ENCODE data around the gene UBAP2. TPM values are rescaled to one million over a fixed set of nuclear protein-coding genes. Genes with fewer than 3 reads are reported as not detected.
"Not testable (repeated sequence)": the region's sequence is repeated elsewhere in the genome, so short reads cannot be mapped to it uniquely, and the experiment has no call there.

UBAP2 gene
- total RNA-seq, 1 donor from 2014 or later, result 15.8 TPM

DNA sequence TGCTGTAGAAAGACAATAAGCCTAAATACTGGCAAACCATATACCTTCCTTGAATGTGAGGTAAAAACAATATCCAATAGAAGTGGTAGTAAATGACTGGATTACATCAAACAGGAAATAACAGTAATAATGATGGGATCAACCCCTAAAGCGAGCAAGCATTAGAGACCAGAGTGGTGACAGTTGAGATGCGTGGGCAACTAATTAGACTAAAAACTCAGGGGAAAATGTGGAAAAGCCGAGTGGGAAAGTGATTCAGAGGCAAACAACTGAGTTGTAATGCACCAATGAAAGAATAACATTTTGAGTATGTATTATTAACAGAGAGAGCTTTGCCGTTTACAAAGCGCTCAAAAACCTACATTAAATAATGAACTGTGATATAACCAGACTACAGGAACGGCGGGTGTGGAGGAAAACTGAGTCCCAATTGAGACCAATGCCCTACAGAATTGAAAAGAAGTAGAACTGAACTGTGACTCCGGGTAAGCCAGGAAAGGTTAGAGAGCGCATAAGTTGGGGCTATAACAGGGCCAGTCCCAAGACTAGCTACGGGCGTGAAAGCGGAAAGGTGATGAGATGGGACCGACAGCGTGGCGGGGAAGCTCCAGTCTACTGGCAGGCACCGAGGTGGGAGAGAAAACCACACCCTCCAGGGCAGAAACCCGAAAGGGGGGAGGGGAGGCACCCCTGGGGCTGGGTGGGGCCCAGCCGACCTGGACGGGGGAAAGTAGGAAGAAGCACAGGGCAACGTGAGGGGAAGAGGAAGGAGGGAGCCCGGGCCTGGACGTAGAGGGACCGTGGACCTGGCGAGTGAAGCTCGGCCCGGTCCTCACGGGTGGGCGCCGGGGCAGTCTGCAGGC, 592 bp downstream of the UBAP2 start:
- TF ChIP-seq, protein P1, sequence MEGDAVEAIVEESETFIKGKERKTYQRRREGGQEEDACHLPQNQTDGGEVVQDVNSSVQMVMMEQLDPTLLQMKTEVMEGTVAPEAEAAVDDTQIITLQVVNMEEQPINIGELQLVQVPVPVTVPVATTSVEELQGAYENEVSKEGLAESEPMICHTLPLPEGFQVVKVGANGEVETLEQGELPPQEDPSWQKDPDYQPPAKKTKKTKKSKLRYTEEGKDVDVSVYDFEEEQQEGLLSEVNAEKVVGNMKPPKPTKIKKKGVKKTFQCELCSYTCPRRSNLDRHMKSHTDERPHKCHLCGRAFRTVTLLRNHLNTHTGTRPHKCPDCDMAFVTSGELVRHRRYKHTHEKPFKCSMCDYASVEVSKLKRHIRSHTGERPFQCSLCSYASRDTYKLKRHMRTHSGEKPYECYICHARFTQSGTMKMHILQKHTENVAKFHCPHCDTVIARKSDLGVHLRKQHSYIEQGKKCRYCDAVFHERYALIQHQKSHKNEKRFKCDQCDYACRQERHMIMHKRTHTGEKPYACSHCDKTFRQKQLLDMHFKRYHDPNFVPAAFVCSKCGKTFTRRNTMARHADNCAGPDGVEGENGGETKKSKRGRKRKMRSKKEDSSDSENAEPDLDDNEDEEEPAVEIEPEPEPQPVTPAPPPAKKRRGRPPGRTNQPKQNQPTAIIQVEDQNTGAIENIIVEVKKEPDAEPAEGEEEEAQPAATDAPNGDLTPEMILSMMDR (IDR thresholded peaks at IDR 0.05), result no peak
- peak overlapping the region; percentile 95 to 98 for H3K4me3 ChIP-seq
- no peaks in the 10 kb centered on the region for H3K36me3 ChIP-seq
- H3K27me3 ChIP-seq, result no peaks in the 10 kb centered on the region
- DNase-seq (ENCODE audit: low spot score in 2 of 2), result peak; percentile 14 to 62
- intact Hi-C loops (cut with DNase I), result loop anchor here (2.0 to 10.0 kb wide), 8 partner anchors 25 to 1114 kb away; partner anchors contain the start of genes DNAI1, FAM219A, KIF24 and NUDT2
- no peaks in the 10 kb centered on the region for H3K9me3 ChIP-seq
- H3K27ac ChIP-seq, result peak overlapping the region; percentile 85 to 95
- H3K4me1 ChIP-seq, result peaks cover 6 to 9% of the 10 kb centered on the region in 2 donors

DNA sequence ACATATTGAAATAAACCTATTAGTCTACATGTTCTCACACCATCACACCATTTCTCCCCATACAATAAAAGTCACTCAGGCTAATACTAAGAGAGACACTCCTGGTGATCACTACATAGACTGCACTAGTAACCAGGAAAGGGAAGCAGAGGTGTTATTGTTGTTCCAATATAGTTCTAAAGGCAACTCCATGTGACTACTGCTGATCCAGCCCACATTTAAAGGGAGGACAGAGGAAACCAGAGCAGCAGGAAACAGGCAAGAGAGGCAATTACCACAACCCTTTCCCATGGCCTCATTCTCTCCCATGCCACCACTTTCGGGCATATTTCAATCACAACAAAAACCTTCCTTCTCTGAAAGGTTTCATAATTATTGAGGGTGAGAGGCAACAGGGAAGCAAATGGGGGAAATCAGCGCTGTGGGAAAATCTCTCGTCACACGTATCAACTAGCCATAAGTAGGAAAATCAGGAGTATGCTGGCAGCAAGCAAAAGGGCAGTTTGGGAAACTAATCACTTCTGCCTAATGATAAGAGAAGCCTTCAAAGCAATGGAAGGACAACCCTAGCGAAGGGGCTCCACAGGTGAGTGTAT, 1.8 kb downstream of the UBAP2 start:
- intact Hi-C loops (cut with DNase I), result loop anchor here (5.0 to 10.0 kb wide), 4 partner anchors 232 to 1115 kb away; partner anchors contain the start of genes DNAI1, FAM219A, UBE2R2 and UNC13B
- Histone ChIP-seq H3K36me3 (no peaks in the 10 kb centered on the region), H3K27me3 (no peaks in the 10 kb centered on the region), H3K4me1 (peaks cover 6 to 9% of the 10 kb centered on the region in 2 donors), H3K27ac (no peak overlapping the region), H3K9me3 (no peaks in the 10 kb centered on the region), H3K4me3 (peak overlapping the region in 1 of 2 donors; percentile 95)
- DNase-seq (ENCODE audit: low spot score in 2 of 2), result peak in 1 of 2 donors; percentile 9
- TF ChIP-seq, protein P1 (IDR thresholded peaks at IDR 0.05), result no peak

DNA sequence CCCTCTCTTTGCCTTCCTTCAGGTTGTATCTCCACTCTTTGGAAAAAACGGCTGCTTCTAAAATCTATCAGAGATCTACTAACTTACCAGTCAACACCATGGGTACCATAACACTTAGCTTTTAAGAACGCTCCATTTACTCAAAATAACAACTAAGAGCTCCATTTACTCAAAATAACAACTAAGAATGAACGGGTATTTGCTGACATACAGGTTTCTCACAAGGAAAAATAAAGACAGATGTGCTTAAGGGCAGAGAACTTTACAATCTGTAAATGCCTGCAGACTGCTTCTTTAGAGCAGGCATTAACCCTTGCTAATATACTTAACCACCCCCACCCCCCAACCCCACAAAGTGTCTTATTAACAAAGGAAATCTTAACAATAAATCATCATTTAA, 2.8 kb downstream of the UBAP2 start:
- no peak for DNase-seq (ENCODE audit: low spot score in 2 of 2)
- intact Hi-C loops (cut with DNase I), result loop anchor here (5.0 to 10.0 kb wide), 4 partner anchors 231 to 1116 kb away; partner anchors contain the start of genes DNAI1, FAM219A, UBE2R2 and UNC13B
- H3K9me3 ChIP-seq, result no peaks in the 10 kb centered on the region
- H3K27me3 ChIP-seq, result no peaks in the 10 kb centered on the region
- H3K4me3 ChIP-seq, result no peak overlapping the region
- no peaks in the 10 kb centered on the region for H3K36me3 ChIP-seq
- H3K4me1 ChIP-seq, result peaks cover 6 to 9% of the 10 kb centered on the region in 2 donors
- TF ChIP-seq, protein P1 (IDR thresholded peaks at IDR 0.05), result no peak
- no peak overlapping the region for H3K27ac ChIP-seq

DNA sequence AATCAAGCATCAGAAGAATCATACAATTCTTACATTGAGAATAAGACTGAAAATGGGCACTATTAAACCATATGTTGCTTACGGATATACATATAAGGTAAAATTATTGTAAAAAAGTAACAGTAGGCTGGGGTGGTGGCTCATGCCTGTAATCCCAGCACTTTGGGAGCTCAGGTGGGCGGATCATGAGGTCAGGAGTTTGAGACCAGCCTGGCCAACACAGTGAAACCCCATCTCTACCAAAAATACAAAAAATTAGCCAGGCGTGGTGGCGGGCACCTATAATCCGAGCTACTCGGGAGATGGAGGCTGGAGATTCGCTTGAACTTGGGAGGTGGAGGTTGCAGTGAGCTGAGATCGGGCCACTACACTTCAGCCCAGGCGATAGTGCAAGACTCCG, 6.6 kb downstream of the UBAP2 start:
- not testable (repeated sequence) for DNase-seq (ENCODE audit: low spot score in 2 of 2); H3K36me3 ChIP-seq; H3K9me3 ChIP-seq; H3K27me3 ChIP-seq; H3K4me1 ChIP-seq; H3K27ac ChIP-seq; H3K4me3 ChIP-seq
- intact Hi-C loops (cut with DNase I), result loop anchor here (10.0 kb wide), 2 partner anchors 227 to 953 kb away; partner anchors contain the start of gene UBE2R2

DNA sequence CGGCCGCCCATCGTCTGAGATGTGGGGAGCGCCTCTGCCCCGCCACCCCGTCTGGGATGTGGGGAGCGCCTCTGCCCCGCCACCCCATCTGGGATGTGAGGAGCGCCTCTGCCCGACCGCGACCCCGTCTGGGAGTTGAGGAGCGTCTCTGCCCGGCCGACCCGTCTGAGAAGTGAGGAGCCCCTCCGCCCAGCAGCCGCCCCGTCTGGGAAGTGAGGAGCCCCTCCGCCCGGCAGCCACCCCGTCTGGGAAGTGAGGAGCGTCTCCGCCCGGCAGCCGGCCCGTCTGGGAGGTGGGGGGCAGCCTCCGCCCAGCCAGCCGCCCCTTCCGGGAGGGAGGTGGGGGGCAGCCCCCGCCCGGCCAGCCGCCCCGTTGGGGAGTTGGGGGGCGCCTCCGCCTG, 9.8 kb downstream of the UBAP2 start:
- H3K36me3 ChIP-seq; H3K27ac ChIP-seq; H3K27me3 ChIP-seq; H3K4me3 ChIP-seq; H3K9me3 ChIP-seq; intact Hi-C loops (cut with DNase I); H3K4me1 ChIP-seq: not testable (repeated sequence)
- DNase-seq (ENCODE audit: low spot score in 2 of 2), result peak in 1 of 2 donors; percentile 45

DNA sequence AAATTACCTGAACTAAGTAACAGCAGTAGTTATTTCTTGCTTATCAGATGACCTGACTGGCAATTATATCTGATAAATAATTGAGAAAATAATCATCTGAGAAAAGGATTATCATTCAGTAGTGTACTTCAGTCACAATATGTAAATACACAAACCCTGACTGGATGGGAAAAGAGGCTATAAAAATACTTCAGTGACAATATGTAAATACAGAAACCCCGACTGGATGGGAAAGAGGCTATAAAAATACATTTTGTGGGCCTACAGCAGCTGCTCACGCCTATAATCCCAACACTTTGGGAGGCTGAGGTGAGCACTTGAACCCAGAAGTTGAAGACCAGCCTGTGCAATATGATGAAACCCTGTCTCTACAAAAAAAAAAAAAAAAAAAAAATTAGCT, 11.1 kb downstream of the UBAP2 start:
- Histone ChIP-seq H3K9me3 (no peaks in the 10 kb centered on the region), H3K4me3 (no peak overlapping the region), H3K4me1 (no peaks in the 10 kb centered on the region), H3K36me3 (no peaks in the 10 kb centered on the region), H3K27ac (no peak overlapping the region), H3K27me3 (no peaks in the 10 kb centered on the region)
- TF ChIP-seq, protein P1 (IDR thresholded peaks at IDR 0.05), result no peak
- peak in 1 of 2 donors; percentile 7 for DNase-seq (ENCODE audit: low spot score in 2 of 2)
- intact Hi-C loops (cut with DNase I), result no loop called here

Measured in ascending aorta (tissue), 2 donors.